NCI-H2081 treated with DMSO at 0.1 percent for 48 hours (cell line): ENCODE data around the gene ARHGEF16.

Experiments used
- DNase-seq: peaks from one replicate; lab custom pipeline; 2025; lab: John Stamatoyannopoulos, UW

ARHGEF16 gene

GRCh38 chr1:3502641-3503524 lies 48.4 kb downstream of the ARHGEF16 start:
- DNase-seq = no peak

- no peak for DNase-seq
These were observed 49.0 kb downstream of the ARHGEF16 start for GRCh38 chr1:3503525-3503886.

- no peak for DNase-seq
These were observed 49.8 kb downstream of the ARHGEF16 start for GRCh38 chr1:3504151-3504821.

GRCh38 chr1:3504822-3505153 lies 50.3 kb downstream of the ARHGEF16 start:
- no peak for DNase-seq

DNA sequence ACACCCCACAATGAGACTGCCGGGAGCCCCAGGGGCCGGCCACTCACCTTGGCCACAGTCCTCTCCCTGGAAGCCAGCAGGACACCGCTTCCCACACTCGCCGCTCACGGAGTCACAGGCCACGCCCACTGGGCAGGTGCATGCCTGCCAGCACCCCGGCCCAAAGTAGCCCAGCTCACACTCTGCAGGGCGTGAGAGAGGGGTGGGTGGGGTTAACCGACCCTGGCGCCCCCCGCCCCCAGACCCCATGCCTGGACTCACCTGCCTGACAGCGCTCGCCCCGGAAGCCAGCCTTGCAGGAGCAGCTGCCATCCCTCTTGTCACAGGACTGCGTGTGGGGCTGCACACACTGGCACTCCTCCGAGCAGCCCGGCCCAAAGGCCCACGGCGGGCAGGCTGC lies 50.7 kb downstream of the ARHGEF16 start:
- no peak for DNase-seq

- no peak for DNase-seq
These were observed 51.6 kb downstream of the ARHGEF16 start for GRCh38 chr1:3506041-3506440.

DNA sequence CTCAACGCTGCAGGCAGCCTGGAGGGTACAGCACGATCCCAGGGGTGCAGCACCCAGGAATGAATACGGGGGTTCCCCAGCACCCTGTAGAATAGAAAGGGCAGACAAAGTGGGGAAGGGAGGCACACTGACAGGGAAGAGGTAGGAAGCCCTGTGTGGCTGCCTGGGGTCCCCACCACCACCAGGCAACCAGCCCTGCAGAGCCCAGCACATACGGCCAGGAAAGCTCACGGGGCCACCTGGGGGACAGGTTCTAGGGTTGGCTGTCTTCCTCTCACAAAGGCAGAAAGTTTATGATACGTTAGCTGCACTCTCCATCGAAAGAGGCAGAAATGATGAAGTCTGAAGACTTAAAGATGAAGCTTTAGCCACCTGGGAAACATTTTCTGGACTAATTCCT lies 52.5 kb downstream of the ARHGEF16 start:
- DNase-seq = no peak

DNA sequence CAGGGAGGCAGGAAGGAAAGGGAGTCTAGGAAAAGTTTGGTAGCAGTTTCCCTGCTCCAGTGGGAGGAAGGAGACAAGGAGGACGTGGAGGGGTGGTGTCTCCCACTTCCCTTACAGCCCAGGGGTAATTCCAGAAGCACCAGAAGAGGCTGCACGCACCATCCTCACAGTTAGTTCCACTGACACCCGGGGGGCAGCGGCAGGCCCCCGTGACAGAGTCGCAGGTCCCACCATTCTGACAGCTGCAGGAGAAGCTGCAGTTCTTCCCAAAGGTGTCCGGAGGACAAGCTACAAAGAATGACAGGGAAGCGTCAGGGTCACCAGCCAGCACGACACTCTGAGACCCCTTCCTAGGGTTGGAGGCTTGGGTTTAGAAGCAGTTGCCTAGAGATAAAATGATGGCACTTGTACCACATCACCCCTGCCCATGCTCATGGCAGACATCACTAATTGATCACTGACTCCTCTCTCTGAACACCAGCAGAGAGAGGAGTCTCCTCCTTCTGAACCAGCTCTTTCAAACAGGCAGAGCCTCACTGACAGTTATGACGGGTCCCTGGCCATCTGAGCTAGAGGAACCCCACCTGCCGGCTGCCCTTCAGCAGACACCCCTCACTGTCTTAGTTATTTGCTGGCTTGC lies 53.3 kb downstream of the ARHGEF16 start:
- no peak for DNase-seq

DNA sequence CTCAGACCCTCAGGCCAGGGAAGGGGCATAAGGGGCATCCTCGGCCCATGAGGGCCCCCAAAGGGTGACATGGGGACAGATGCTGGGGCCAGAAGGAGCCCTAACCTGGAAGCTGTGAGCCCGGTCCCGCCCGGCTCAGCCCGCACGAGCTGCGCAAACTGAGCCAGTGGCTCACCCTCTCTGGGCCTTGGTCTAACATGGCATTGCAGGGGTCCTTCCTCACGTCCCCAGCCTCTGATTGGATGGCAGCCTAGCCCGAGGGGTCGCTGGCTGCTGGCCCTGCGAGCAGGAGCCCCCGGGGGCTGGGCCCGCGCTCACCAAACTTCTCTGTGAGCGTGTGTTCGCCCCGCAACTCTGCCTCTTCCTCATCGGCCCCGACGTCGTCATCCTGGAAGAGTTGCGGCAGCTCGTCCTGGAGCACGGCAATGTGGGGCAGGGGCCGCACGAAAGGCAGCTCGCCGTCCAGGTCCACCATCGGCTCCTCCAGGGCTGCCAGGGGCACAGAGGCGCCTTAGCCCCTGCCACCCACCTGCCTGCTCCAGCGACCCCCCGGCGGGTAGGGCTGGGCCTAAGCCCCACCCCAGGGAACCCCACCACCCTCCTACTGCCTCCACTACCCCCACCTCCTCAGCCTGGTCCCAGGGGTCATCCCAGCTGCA lies 54.4 kb downstream of the ARHGEF16 start:
- DNase-seq = no peak

DNA sequence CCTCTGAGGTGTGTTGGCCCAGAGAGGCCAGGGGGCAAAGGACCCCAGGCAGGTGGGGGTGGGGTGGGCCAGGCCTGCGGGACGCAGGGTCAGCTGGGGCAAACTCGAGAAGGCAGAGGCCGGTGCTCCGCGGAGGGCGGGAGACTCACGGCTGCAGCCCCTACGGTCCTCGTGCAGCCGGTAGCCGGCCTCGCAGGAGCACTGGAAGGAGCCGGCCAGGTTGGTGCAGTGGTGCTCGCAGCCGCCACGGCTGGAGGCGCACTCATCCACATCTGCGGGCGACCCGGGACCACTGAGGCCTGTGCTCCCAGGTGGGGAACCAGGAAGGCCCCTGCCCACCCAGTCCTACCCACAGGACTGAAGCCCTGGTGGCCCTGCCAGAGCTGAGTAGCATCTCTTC lies 55.3 kb downstream of the ARHGEF16 start:
- DNase-seq = no peak

GRCh38 chr1:3510136-3510955 lies 55.9 kb downstream of the ARHGEF16 start:
- DNase-seq = no peak

GRCh38 chr1:3510956-3511250 lies 56.4 kb downstream of the ARHGEF16 start:
- DNase-seq = no peak

DNA sequence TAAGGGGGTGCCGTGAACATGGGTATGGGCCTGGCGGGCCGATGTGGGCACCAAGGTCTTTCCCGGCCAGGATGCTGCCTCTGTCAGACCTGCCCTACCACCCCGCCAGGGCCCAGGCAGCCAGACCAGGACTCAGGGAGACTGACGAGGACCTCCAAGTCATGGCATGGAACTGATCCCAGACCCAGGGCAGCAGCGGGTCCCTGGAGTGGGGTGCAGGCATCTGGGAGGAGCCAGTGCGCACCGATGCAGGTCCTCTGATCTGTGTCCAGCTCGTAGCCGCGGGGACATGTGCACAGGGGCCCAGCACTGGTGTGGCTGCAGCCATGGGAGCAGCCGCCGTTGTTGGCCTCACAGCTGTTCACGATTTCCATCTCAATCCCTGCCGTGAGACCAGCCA lies 56.8 kb downstream of the ARHGEF16 start:
- no peak for DNase-seq

DNA sequence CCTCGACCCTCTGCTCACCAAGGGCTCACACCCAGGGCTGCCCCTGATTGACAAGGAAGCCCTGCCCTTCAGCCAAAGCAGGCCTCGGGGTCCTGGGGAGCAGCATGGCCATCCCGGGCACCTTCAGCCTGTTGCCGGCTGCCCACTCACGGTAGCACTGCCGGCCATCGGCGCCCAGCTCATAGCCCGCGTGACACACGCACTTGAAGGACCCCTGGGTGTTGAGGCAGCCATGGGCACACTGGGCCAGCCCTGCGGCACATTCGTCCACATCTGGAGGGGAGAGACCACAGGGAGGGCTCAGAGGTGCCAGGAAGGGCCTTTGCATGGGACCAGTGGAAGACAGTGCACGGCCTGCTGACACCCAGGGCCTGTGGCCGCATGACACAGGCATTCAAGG lies 57.4 kb downstream of the ARHGEF16 start:
- no peak for DNase-seq

- DNase-seq = no peak
These were observed 59.9 kb downstream of the ARHGEF16 start for GRCh38 chr1:3514404-3514803.

GRCh38 chr1:3515272-3515671 lies 60.8 kb downstream of the ARHGEF16 start:
- DNase-seq = no peak

GRCh38 chr1:3515774-3516480 lies 61.5 kb downstream of the ARHGEF16 start:
- no peak for DNase-seq

- DNase-seq = no peak
These were observed 62.0 kb downstream of the ARHGEF16 start for GRCh38 chr1:3516481-3516869.

GRCh38 chr1:3516911-3517675 lies 62.6 kb downstream of the ARHGEF16 start:
- no peak for DNase-seq

GRCh38 chr1:3518256-3518655 lies 63.8 kb downstream of the ARHGEF16 start:
- no peak for DNase-seq

DNA sequence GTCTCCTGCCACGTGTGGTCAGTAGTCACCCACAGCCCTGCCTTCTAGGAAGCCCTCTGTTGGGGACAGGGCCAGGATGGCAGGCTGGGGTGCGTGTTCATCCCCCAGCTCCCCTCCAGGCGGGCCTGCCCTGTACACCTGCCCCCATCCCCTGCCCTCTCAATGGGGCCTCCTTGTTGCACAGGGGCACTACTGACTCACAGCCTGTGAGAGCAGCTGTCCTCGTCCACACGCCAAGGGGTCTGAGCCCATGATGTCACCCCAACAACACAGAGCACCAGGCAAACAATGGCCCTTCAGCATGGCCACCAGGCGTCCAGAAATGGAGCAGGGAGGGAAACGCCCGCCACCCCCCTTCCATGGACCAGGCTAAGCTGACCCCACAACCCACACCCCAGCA lies 64.3 kb downstream of the ARHGEF16 start:
- DNase-seq = no peak
